HCT116 (cell line): ENCODE measurements around the gene SLC1A4. TPM values are rescaled to one million over a fixed set of nuclear protein-coding genes. Genes with fewer than 3 reads are reported as not detected.

Experiments
- ATAC-seq: fragments of 200-7000 bp; cut with Tn5 transposase; 2 replicates; pipeline ENCODE4 v1.9.1; 2020; ENCODE audit warnings: mild to moderate bottlenecking, moderate library complexity
- BruUV-seq: library from RNA; stranded (reverse); fragments of 400-500 nt; replicated peaks from 2 replicates; lab custom pipeline; 2021; lab: Mats Ljungman, UMichigan
- CTCF ChIA-PET: fragments of 300-600 bp; sonication (Branson Sonifier 250); formaldehyde crosslinking; loops from one replicate; lab custom pipeline; 2021; ENCODE audit warnings: antibody characterized with exemption; lab: Charles Lee
- POLR2A ChIA-PET: fragments of 300-600, 350-600 bp; sonication (Branson Sonifier 250); formaldehyde crosslinking; loops from one replicate; lab custom pipeline; 2021; ENCODE audit warnings: antibody characterized with exemption; lab: Charles Lee
- RAD21 ChIA-PET, 2 experiments: fragments of 300-600 bp; sonication (Branson Sonifier 250); formaldehyde crosslinking; loops; one replicate each; lab custom pipeline; 2023; ENCODE audit warnings: low total read pairs in 2 of 2; ENCODE audit not compliant: uncharacterized antibody in 2 of 2, unreplicated experiment in 2 of 2, low non-redundant PET in 1 of 2; lab: Charles Lee
- DNase-seq: peaks from one replicate; pipeline ENCODE4 v3.0.0-alpha.2; 2010; ENCODE audit warnings: low read depth, low spot score
- H2AFZ ChIP-seq: fragments of 200-600 bp; shearing (Covaris generic), sonication (generic); 2 replicates; pipeline ENCODE4 v1.6.1; 2017; ENCODE audit warnings: low read depth, mixed run types, mixed read lengths, antibody characterized with exemption, low read length; ENCODE audit not compliant: poor library complexity, severe bottlenecking
- H3K27ac ChIP-seq: 2 replicates; pipeline ENCODE4 v1.5.1; 2012; ENCODE audit warnings: low read depth, low read length
- H3K27me3 ChIP-seq: fragments of 200-600 bp; sonication (generic); 2 replicates; pipeline ENCODE4 v1.6.1; 2016; ENCODE audit warnings: mixed run types, low read length, mixed read lengths; ENCODE audit not compliant: insufficient read depth
- H3K36me3 ChIP-seq, 2 experiments: fragments of 200-500 bp in 1 of 2; fragments of 200-600 bp in 1 of 2; sonication (Bioruptor generic) in 1 of 2; sonication (generic) in 1 of 2; 2 replicates each; pipeline versions ENCODE4 v1.5.1 to v1.6.1; 2014 to 2016; ENCODE audit warnings: low read length in 2 of 2, inconsistent platforms in 1 of 2, mixed read lengths in 1 of 2, mixed run types in 1 of 2; ENCODE audit not compliant: insufficient read depth in 2 of 2, control insufficient read depth in 1 of 2
- H3K4me1 ChIP-seq, 2 experiments: fragments of 200-600 bp in 1 of 2; sonication (generic) in 1 of 2; 2 replicates each; pipeline versions ENCODE4 v1.5.1 to v1.6.1; 2012 to 2017; ENCODE audit warnings: low read length in 2 of 2, inconsistent platforms in 1 of 2, mild to moderate bottlenecking in 1 of 2, mixed read lengths in 1 of 2, mixed run types in 1 of 2, moderate library complexity in 1 of 2; ENCODE audit not compliant: insufficient read depth in 2 of 2, control insufficient read depth in 1 of 2
- H3K4me2 ChIP-seq: fragments of 200-600 bp; sonication (generic); 2 replicates; pipeline ENCODE4 v1.6.1; 2017; ENCODE audit warnings: mixed run types, low read length, mixed read lengths
- H3K4me3 ChIP-seq, 2 experiments: fragments of 200-600 bp in 1 of 2; sonication (generic) in 1 of 2; replicated peaks in 1 of 2; 2 replicates each; pipeline ENCODE4 v1.5.1; 2011 to 2016; ENCODE audit warnings: low read length in 2 of 2, control low read depth in 1 of 2, low read depth in 1 of 2, mild to moderate bottlenecking in 1 of 2, mixed read lengths in 1 of 2, mixed run types in 1 of 2
- H3K79me2 ChIP-seq: fragments of 200-600 bp; sonication (generic); 2 replicates; pipeline ENCODE4 v1.6.1; 2017; ENCODE audit warnings: mild to moderate bottlenecking, mixed run types, low read length, moderate library complexity, mixed read lengths; ENCODE audit not compliant: insufficient read depth
- H3K9ac ChIP-seq: fragments of 200-600 bp; sonication (generic); 2 replicates; pipeline ENCODE4 v1.6.1; 2016; ENCODE audit warnings: low read length, mixed read lengths
- H3K9me2 ChIP-seq: fragments of 200-600 bp; sonication (generic), shearing (Covaris generic); 2 replicates; pipeline ENCODE4 v1.6.1; 2017; ENCODE audit warnings: mixed run types, mild to moderate bottlenecking, moderate library complexity; ENCODE audit not compliant: insufficient read depth
- H3K9me3 ChIP-seq, 2 experiments: fragments of 200-500 bp in 1 of 2; fragments of 200-600 bp in 1 of 2; sonication (Bioruptor generic) in 1 of 2; sonication (generic) in 1 of 2; 2 replicates each; pipeline ENCODE4 v1.6.1; 2014 to 2017; ENCODE audit warnings: low read length in 2 of 2, mixed read lengths in 2 of 2, inconsistent platforms in 1 of 2, low read depth in 1 of 2, mild to moderate bottlenecking in 1 of 2, mixed run types in 1 of 2, moderate library complexity in 1 of 2; ENCODE audit not compliant: control insufficient read depth in 1 of 2, insufficient read depth in 1 of 2
- H4K20me1 ChIP-seq: fragments of 200-600 bp; sonication (generic), shearing (Covaris generic); 2 replicates; pipeline ENCODE4 v1.6.1; 2017; ENCODE audit warnings: mixed run types, mild to moderate bottlenecking, moderate library complexity; ENCODE audit not compliant: insufficient read depth
- CBX3 ChIP-seq: IDR thresholded peaks from 2 replicates; pipeline ENCODE4 v1.6.1; 2012; ENCODE audit warnings: low read depth
- EGR1 ChIP-seq: IDR thresholded peaks from 2 replicates; pipeline ENCODE4 v1.6.1; 2012; ENCODE audit warnings: low read depth
- ELF1 ChIP-seq: IDR thresholded peaks from 2 replicates; pipeline ENCODE4 v1.6.1; 2012; ENCODE audit warnings: low read depth, borderline replicate concordance
- EZH2phosphoT487 ChIP-seq: fragments of 200-600 bp; IDR thresholded peaks from 2 replicates; pipeline ENCODE4 v1.6.1; 2018; ENCODE audit warnings: antibody characterized with exemption, borderline replicate concordance
- FOSL1 ChIP-seq: IDR thresholded peaks from 2 replicates; pipeline ENCODE4 v1.6.1; 2012; ENCODE audit warnings: low read depth
- JUND ChIP-seq: IDR thresholded peaks from 2 replicates; pipeline ENCODE4 v1.6.1; 2012
- POLR2AphosphoS5 ChIP-seq: IDR thresholded peaks from 2 replicates; pipeline ENCODE4 v1.6.1; 2011; ENCODE audit warnings: mild to moderate bottlenecking, low read depth, low read length, moderate library complexity
- RAD21 ChIP-seq: IDR thresholded peaks from 2 replicates; pipeline ENCODE4 v1.6.1; 2012; ENCODE audit warnings: low read depth, mild to moderate bottlenecking
- SIN3A ChIP-seq: IDR thresholded peaks from 2 replicates; pipeline ENCODE4 v1.6.1; 2012; ENCODE audit warnings: low read depth
- SP1 ChIP-seq: IDR thresholded peaks from 2 replicates; pipeline ENCODE4 v1.6.1; 2012; ENCODE audit warnings: low read depth
- SRF ChIP-seq: IDR thresholded peaks from 2 replicates; pipeline ENCODE4 v1.6.1; 2012; ENCODE audit warnings: low read depth
- ZBTB33 ChIP-seq: IDR thresholded peaks from 2 replicates; pipeline ENCODE4 v1.6.1; 2011; ENCODE audit warnings: mild to moderate bottlenecking, low read length, moderate library complexity; ENCODE audit not compliant: insufficient replicate concordance; ENCODE audit errors: extremely low read depth
- ZNF274 ChIP-seq: fragments of 200-500 bp; sonication (Bioruptor generic); IDR thresholded peaks from 2 replicates; pipeline ENCODE4 v1.6.1; 2014; ENCODE audit warnings: mild to moderate bottlenecking, low read depth, low read length, inconsistent platforms
- intact Hi-C: fragments of 100-400 bp; cut with micrococcal nuclease; formaldehyde crosslinking; loops from 2 replicates; pipeline ENCODE4 v1.10.0; 2022
- total RNA-seq: library from RNA; stranded (reverse); gene quantifications from one replicate; pipeline ENCODE4 v1.2.1, GENCODE V29; 2021; ENCODE audit not compliant: unreplicated experiment
- TF ChIP-seq, protein P1 (sequence below): IDR thresholded peaks from 2 replicates; pipeline ENCODE4 v1.6.1; 2012
- TF ChIP-seq, protein P2 (sequence below), 3 experiments: fragments of 200-600 bp in 1 of 3; sonication (generic) in 1 of 3; IDR thresholded peaks in 2 of 3; conservative IDR thresholded peaks in 1 of 3; 2 replicates each; pipeline ENCODE4 v1.5.1; 2012 to 2017; ENCODE audit warnings: low read depth in 2 of 3, low read length in 2 of 3, antibody characterized with exemption in 1 of 3, borderline replicate concordance in 1 of 3, control low read depth in 1 of 3, mild to moderate bottlenecking in 1 of 3, mixed read lengths in 1 of 3, mixed run types in 1 of 3, moderate library complexity in 1 of 3; ENCODE audit not compliant: insufficient read depth in 1 of 3

Gene SLC1A4
- total RNA-seq, 1 experiment from 2014 or later, result 9.2 TPM

GRCh38 chr2:64989982-64990614 is 899 bp downstream of the SLC1A4 start:
- ChIA-PET CTCF (no interaction called here), RAD21 (no interaction called here), POLR2A (no interaction called here)
- H3K4me1 ChIP-seq, result peaks cover 0 to 18% of the 10 kb centered on the region in 2 experiments; a peak in 2 of 4 replicates
- H3K27ac ChIP-seq, result no peak overlapping the region; the same call in 1 of the 2 replicates
- no peak overlapping the region for H2AFZ ChIP-seq
- intact Hi-C loops, result no loop called here
- H3K4me3 ChIP-seq, result peak overlapping the region; percentile 61 to 67
- H3K9me2 ChIP-seq, result no peaks in the 10 kb centered on the region
- H3K9ac ChIP-seq, result peak overlapping the region; percentile 47; the same call in 1 of the 2 replicates
- H4K20me1 ChIP-seq, result no peaks in the 10 kb centered on the region
- ATAC-seq (no peak), DNase-seq (no peak)
- peak overlapping the region; percentile 95 for H3K4me2 ChIP-seq
- H3K36me3 ChIP-seq, result no peaks in the 10 kb centered on the region
- peaks cover 3% of the 10 kb centered on the region; the same call in 1 of the 2 replicates for H3K27me3 ChIP-seq
- H3K79me2 ChIP-seq, result no peaks in the 10 kb centered on the region
- BruUV-seq, result no TSS peak
- no peaks in the 10 kb centered on the region for H3K9me3 ChIP-seq
- no peak for TF ChIP-seq EGR1
- TF ChIP-seq, protein P1, sequence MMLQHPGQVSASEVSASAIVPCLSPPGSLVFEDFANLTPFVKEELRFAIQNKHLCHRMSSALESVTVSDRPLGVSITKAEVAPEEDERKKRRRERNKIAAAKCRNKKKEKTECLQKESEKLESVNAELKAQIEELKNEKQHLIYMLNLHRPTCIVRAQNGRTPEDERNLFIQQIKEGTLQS, result no peak
- TF ChIP-seq SIN3A, result no peak
- no peak for TF ChIP-seq ZBTB33
- TF ChIP-seq, protein P2, sequence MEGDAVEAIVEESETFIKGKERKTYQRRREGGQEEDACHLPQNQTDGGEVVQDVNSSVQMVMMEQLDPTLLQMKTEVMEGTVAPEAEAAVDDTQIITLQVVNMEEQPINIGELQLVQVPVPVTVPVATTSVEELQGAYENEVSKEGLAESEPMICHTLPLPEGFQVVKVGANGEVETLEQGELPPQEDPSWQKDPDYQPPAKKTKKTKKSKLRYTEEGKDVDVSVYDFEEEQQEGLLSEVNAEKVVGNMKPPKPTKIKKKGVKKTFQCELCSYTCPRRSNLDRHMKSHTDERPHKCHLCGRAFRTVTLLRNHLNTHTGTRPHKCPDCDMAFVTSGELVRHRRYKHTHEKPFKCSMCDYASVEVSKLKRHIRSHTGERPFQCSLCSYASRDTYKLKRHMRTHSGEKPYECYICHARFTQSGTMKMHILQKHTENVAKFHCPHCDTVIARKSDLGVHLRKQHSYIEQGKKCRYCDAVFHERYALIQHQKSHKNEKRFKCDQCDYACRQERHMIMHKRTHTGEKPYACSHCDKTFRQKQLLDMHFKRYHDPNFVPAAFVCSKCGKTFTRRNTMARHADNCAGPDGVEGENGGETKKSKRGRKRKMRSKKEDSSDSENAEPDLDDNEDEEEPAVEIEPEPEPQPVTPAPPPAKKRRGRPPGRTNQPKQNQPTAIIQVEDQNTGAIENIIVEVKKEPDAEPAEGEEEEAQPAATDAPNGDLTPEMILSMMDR (IDR thresholded peaks at IDR 0.05 in 2 of 3, conservative IDR thresholded peaks at IDR 0.05 in 1 of 3; ENCODE audit: borderline replicate concordance in 1 of 3, insufficient read depth in 1 of 3, low read depth in 2 of 3, low read length in 2 of 3), result no peak
- no peak for TF ChIP-seq EZH2phosphoT487
- TF ChIP-seq RAD21, result no peak
- no peak for TF ChIP-seq SRF
- TF ChIP-seq POLR2AphosphoS5, result no peak
- TF ChIP-seq FOSL1, result no peak
- TF ChIP-seq ELF1, result no peak
- TF ChIP-seq JUND, result no peak
- TF ChIP-seq CBX3, result no peak
- TF ChIP-seq ZNF274, result no peak
- TF ChIP-seq SP1, result no peak
